MM.1S (cell line): Measurements from ENCODE around the gene METTL24.

Source experiments
- DNase-seq: peaks from one replicate; pipeline ENCODE4 v3.0.0-alpha.2; 2015
- H2AFZ ChIP-seq: fragments of 300-600 bp; sonication (generic); 2 replicates; pipeline ENCODE4 v1.6.0; 2016; ENCODE audit warnings: antibody characterized with exemption, low read length
- H3F3A ChIP-seq: fragments of 300-600 bp; sonication (generic); 2 replicates; pipeline ENCODE4 v1.6.1; 2016; ENCODE audit warnings: mild to moderate bottlenecking, antibody characterized with exemption, low read length, moderate library complexity, mixed read lengths; ENCODE audit not compliant: insufficient read depth
- H3K27ac ChIP-seq: fragments of 300-600 bp; sonication (generic); 2 replicates; pipeline ENCODE4 v1.5.1; 2016; ENCODE audit warnings: mild to moderate bottlenecking, low read length
- H3K27me3 ChIP-seq: fragments of 300-600 bp; sonication (generic); replicated peaks from 2 replicates; pipeline ENCODE4 v1.6.0; 2016; ENCODE audit warnings: low read length; ENCODE audit not compliant: insufficient read depth
- H3K36me3 ChIP-seq: fragments of 300-600 bp; sonication (generic); replicated peaks from 2 replicates; pipeline ENCODE4 v1.6.1; 2016; ENCODE audit warnings: mild to moderate bottlenecking, low read length, mixed read lengths; ENCODE audit not compliant: insufficient read depth
- H3K4me1 ChIP-seq: fragments of 300-600 bp; sonication (generic); 2 replicates; pipeline ENCODE4 v1.6.1; 2016; ENCODE audit warnings: low read length, mixed read lengths
- H3K4me2 ChIP-seq: fragments of 300-600 bp; sonication (generic); 2 replicates; pipeline ENCODE4 v1.6.0; 2016; ENCODE audit warnings: low read depth, low read length
- H3K4me3 ChIP-seq: fragments of 300-600 bp; sonication (generic); 2 replicates; pipeline ENCODE4 v1.5.1; 2016; ENCODE audit warnings: low read length, mixed read lengths
- H3K79me2 ChIP-seq: fragments of 300-600 bp; sonication (generic); 2 replicates; pipeline ENCODE4 v1.6.1; 2016; ENCODE audit warnings: mixed run types, low read length, mixed read lengths
- H3K9ac ChIP-seq: fragments of 300-600 bp; sonication (generic); 2 replicates; pipeline ENCODE4 v1.6.1; 2016; ENCODE audit warnings: low read length, mixed read lengths
- H3K9me2 ChIP-seq: fragments of 300-600 bp; sonication (generic); replicated peaks from 2 replicates; pipeline ENCODE4 v1.6.1; 2016; ENCODE audit warnings: mild to moderate bottlenecking, low read length, mixed read lengths; ENCODE audit not compliant: insufficient read depth
- H3K9me3 ChIP-seq: fragments of 300-600 bp; sonication (generic); replicated peaks from 2 replicates; pipeline ENCODE4 v1.6.1; 2016; ENCODE audit warnings: mild to moderate bottlenecking, low read length, mixed read lengths; ENCODE audit not compliant: insufficient read depth
- H4K20me1 ChIP-seq: fragments of 300-600 bp; sonication (generic); 2 replicates; pipeline ENCODE4 v1.6.1; 2016; ENCODE audit warnings: mild to moderate bottlenecking, low read length, moderate library complexity, mixed read lengths; ENCODE audit not compliant: insufficient read depth
- EZH2 ChIP-seq: fragments of 300-600 bp; sonication (generic); optimal IDR thresholded peaks from 2 replicates; pipeline ENCODE3; 2017; ENCODE audit warnings: low read depth, mild to moderate bottlenecking, antibody characterized with exemption, low read length, mixed read lengths
- EZH2phosphoT487 ChIP-seq: fragments of 300-600 bp; sonication (generic); IDR thresholded peaks from 2 replicates; pipeline ENCODE4 v1.6.1; 2018; ENCODE audit warnings: antibody characterized with exemption, low read length
- TF ChIP-seq, protein P1 (sequence below): fragments of 300-600 bp; sonication (generic); IDR thresholded peaks from 2 replicates; pipeline ENCODE4 v1.5.1; 2016; ENCODE audit warnings: antibody characterized with exemption, low read length, mixed read lengths

METTL24 gene

DNA sequence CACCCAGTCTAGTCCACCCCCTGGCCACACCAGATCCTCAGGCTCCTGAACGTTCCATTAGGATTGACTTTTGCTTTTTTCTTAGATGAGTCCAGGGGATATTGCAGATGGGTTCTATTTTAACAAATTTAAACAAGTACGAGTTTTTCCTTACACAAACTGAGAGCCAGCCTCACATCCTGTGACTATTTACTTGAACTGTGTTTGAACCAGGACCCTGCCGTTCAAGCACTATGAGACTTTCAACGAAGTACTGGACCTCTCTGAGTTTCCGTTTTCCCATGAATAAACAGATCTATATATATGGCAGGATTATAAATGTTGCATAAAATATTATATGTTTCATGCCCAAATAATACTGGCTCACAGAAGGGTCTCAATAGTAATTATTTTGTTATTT, 1.4 kb upstream of the METTL24 start:
- no peaks in the 10 kb centered on the region for H3K36me3 ChIP-seq
- H3K9me2 ChIP-seq: no peaks in the 10 kb centered on the region
- H3K9me3 ChIP-seq: no peaks in the 10 kb centered on the region
- no peak overlapping the region for H3K27ac ChIP-seq
- H3K79me2 ChIP-seq: no peaks in the 10 kb centered on the region
- no peaks in the 10 kb centered on the region for H4K20me1 ChIP-seq
- no peak overlapping the region for H3K4me3 ChIP-seq
- H3K9ac ChIP-seq: no peak overlapping the region
- no peak overlapping the region for H3K4me2 ChIP-seq
- H2AFZ ChIP-seq: no peak overlapping the region
- no peaks in the 10 kb centered on the region for H3F3A ChIP-seq
- DNase-seq: no peak
- TF ChIP-seq, protein P1, sequence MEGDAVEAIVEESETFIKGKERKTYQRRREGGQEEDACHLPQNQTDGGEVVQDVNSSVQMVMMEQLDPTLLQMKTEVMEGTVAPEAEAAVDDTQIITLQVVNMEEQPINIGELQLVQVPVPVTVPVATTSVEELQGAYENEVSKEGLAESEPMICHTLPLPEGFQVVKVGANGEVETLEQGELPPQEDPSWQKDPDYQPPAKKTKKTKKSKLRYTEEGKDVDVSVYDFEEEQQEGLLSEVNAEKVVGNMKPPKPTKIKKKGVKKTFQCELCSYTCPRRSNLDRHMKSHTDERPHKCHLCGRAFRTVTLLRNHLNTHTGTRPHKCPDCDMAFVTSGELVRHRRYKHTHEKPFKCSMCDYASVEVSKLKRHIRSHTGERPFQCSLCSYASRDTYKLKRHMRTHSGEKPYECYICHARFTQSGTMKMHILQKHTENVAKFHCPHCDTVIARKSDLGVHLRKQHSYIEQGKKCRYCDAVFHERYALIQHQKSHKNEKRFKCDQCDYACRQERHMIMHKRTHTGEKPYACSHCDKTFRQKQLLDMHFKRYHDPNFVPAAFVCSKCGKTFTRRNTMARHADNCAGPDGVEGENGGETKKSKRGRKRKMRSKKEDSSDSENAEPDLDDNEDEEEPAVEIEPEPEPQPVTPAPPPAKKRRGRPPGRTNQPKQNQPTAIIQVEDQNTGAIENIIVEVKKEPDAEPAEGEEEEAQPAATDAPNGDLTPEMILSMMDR: no peak
- TF ChIP-seq EZH2phosphoT487 (no peak), EZH2 (no peak)
- no peaks in the 10 kb centered on the region for H3K27me3 ChIP-seq
- H3K4me1 ChIP-seq: no peaks in the 10 kb centered on the region

DNA sequence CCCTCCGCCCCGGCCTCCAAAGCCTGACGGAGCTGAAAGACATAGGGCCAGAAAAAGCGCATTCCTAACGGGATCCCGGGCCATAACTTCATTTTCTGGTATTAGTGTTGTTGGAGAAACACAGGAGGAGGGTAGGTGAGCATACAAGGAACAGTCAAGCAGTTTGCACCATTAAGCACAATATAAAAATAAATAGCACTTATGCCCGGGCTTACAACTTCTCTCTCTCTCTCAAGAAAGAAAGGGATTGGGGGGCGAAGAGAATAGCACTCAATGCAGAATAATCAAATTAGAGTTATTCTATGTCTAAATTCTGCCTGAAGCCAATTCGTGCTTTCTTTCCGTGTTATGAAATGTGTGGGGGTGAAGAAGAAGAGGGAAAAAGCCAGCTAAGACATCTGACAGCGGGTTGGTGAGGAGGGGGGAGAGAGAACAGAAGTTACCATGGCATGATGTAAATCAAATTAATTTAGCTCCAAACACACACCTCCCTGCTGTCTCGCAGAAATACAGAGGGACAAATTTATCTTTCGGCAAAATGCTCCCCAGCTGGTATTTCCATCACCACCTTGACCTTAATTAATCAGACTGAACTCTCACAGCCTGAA, 508 bp upstream of the METTL24 start:
- no peaks in the 10 kb centered on the region for H3F3A ChIP-seq
- H3K27ac ChIP-seq: no peak overlapping the region
- no peak overlapping the region for H3K4me3 ChIP-seq
- no peaks in the 10 kb centered on the region for H3K36me3 ChIP-seq
- no peak overlapping the region for H3K4me2 ChIP-seq
- no peaks in the 10 kb centered on the region for H4K20me1 ChIP-seq
- no peaks in the 10 kb centered on the region for H3K79me2 ChIP-seq
- H3K4me1 ChIP-seq: no peaks in the 10 kb centered on the region
- no peaks in the 10 kb centered on the region for H3K27me3 ChIP-seq
- H3K9me3 ChIP-seq: no peaks in the 10 kb centered on the region
- no peak overlapping the region for H3K9ac ChIP-seq
- no peak for DNase-seq
- H3K9me2 ChIP-seq: no peaks in the 10 kb centered on the region
- no peak overlapping the region for H2AFZ ChIP-seq
- TF ChIP-seq EZH2phosphoT487: no peak
- TF ChIP-seq, protein P1: no peak
- no peak for TF ChIP-seq EZH2

DNA sequence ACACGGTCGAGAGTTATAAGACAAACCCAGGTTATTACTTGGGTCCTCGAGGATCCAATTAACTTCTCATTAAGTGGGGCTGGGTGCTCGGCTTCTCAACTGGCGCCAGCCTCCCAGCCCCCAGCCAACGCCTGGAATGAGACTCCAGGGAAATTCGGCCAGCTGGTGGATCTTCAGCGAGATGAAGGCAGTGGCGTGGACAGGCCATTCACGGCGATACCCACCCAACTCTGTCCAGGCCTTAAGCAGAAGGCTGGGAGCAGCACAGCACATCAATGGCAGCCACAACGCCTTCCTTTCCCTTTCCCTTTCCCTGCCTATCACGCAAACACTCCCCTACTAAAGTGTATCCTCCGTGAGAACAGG, 868 bp downstream of the METTL24 start:
- TF ChIP-seq, protein P1: no peak
- no peak for TF ChIP-seq EZH2phosphoT487
- TF ChIP-seq EZH2: no peak
- Histone ChIP-seq H3K4me2 (no peak overlapping the region), H3K9me2 (no peaks in the 10 kb centered on the region), H3K36me3 (no peaks in the 10 kb centered on the region), H3F3A (no peaks in the 10 kb centered on the region), H3K79me2 (no peaks in the 10 kb centered on the region), H3K9me3 (no peaks in the 10 kb centered on the region), H3K4me1 (no peaks in the 10 kb centered on the region), H2AFZ (no peak overlapping the region), H3K4me3 (no peak overlapping the region), H3K27me3 (no peaks in the 10 kb centered on the region), H3K9ac (no peak overlapping the region), H4K20me1 (no peaks in the 10 kb centered on the region), H3K27ac (no peak overlapping the region)
- no peak for DNase-seq
